IPS DF 19.7 (cell line): Measurements from ENCODE around the gene PHLDB1.
"Not testable (repeated sequence)": the region's sequence is repeated elsewhere in the genome, so short reads cannot be mapped to it uniquely, and the experiment has no call there.

Experiments
- DNase-seq: peaks from one replicate; pipeline ENCODE4 v3.0.0-alpha.2; 2013; ENCODE audit warnings: low read depth, low spot score

Gene PHLDB1

GRCh38 chr11:118684187-118684586 is 76.8 kb downstream of the PHLDB1 start:
- no peak for DNase-seq

DNA sequence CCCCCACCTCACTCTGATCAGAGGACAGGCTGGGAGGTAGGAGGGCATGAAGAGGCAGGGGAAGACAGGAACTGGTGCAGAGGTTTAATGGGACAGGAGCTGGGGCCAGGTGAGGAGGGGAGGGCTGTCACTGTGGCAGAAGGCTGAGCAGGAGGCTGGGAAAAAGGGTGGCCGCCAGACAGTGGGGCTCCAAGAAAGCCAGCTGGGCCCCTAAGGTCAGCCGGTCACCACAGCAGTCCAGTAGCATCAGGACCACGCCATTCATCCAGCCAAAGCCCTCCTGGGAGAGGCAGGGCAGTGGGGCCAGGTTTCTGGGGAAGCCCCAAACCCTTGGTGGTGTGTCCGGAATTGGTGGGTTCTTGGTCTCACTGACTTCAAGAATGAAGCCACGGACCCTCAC is 80.5 kb downstream of the PHLDB1 start:
- no peak for DNase-seq

DNA sequence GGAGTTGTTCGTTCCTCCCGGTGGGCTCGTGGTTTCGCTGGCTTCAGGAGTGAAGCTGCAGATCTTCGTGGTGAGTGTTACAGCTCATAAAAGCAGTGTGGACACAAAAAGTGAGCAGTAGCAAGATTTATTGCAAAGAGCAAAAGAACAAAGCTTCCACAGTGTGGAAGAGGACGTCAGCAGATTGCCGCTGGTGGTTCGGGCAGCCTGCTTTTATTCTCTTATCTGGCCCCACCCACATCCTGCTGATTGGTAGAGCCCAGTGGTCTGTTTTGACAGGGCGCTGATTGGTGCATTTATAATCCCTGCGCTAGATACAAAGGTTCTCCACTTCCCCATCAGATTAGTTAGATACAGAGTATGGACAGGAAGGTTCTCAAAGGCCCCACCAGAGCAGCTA is 80.9 kb downstream of the PHLDB1 start:
- not testable (repeated sequence) for DNase-seq

GRCh38 chr11:118688851-118689502 is 81.6 kb downstream of the PHLDB1 start:
- no peak for DNase-seq

DNA sequence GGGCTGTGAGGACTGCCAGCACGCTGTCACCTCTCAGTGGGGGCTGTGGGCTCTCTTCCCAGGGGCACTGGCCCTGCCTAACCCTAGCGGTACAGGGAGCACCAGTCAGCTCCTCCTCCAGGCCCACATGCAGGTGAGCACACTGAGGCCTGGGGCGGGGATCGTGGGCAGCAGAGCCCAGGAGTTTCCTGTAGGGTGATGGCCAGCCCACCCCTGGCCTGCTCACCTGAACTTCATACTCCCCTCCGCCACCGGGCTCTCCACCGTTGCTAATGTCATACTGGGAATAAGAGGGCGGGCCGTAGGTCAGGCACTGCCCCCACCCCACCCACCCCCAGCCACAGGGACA is 82.1 kb downstream of the PHLDB1 start:
- no peak for DNase-seq

- DNase-seq = peak; percentile 61
These were observed 82.6 kb downstream of the PHLDB1 start for GRCh38 chr11:118689852-118690552.

DNA sequence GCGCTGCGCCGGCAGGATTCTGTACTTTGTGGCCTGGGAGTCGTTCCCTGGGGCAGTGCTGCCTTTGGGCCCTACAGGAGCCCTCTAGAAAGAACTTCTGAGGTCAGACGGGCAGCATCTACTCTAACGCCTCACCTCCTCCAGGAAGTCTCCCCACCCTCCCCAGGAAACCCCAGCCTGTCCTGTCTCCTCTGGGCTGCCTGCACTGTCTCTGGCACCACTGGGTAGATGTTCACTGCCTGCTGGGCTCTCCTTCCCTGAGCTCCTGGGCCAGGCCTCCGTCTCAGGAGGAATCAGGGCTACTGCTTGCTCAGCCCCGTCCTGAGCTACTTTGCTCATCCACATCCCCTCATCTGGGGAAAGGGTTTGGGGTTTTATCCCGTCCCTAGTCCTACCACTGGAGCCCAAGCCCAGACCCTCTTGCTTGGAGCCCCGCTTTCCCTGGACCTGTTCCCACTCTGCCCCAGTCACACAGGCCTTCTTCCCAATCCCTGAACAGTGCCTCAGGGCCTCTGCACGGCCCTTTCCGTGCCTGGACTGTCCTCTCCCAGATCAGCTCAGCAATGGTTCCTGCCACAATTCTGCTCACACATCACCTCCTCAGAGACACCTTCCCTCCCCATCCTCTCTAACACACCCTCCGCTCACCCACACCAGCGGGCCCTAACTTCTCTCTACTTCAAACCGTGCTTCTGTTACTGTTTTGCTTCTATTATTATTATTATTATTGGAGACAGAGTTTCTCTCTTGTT is 83.3 kb downstream of the PHLDB1 start:
- no peak for DNase-seq

GRCh38 chr11:118691926-118692830 is 84.8 kb downstream of the PHLDB1 start:
- DNase-seq = no peak

GRCh38 chr11:118694185-118694584 is 86.8 kb downstream of the PHLDB1 start:
- DNase-seq = no peak

GRCh38 chr11:118694771-118695170 is 87.4 kb downstream of the PHLDB1 start:
- DNase-seq = no peak

- DNase-seq = no peak
These were observed 89.3 kb downstream of the PHLDB1 start for GRCh38 chr11:118696673-118697226.

DNA sequence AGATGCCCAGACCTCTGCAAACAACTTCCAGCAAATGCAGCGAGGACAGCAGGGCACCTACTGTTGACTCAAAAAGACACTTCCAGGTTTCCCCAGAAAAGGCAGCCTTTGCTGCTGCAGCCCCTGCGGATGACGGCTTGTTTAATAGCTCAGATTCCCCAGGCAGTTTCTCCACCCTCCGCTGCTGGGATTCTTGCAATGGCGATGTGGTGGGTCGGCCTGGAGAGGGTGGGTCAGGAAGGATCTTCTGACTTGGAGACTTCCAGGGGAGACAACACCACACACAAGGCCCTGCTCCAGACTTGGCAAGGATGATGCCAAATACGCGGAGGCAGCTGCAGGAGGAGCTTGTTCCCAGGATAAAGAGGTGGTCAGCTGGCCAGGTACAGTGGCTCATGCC is 89.9 kb downstream of the PHLDB1 start:
- no peak for DNase-seq

DNA sequence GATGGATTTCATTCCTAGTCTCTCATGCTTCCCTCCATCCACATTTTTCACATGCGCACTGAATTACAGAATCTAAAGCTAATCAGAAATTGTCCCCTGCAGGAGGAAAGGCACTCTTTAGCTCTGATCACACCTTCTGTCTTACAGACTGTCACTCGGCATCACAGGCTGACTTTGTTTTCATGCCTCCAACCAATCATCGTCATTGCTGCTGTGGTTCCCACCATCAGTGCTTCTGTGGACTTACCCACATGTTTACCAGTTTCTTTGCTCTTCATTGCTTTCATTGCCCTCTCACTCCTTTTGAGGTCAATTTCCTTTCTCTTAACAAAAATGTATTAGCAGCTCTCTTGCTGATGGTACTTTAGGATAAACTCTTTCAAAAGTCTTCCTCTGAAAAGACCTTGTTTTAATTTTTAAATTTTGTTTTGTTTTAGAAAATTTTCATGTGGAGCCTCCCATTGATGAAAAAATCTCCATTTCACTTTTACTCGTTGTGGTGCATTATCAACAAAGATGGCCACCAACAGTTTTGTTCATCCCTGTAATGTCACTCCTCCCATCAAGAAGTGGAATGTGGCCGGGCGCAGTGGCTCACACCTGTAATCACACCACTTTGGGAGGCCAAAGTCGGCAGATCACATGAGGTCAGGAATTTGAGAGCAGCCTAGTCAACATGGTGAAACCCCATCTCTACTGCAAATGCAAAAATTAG is 92.2 kb downstream of the PHLDB1 start:
- DNase-seq = no peak

DNA sequence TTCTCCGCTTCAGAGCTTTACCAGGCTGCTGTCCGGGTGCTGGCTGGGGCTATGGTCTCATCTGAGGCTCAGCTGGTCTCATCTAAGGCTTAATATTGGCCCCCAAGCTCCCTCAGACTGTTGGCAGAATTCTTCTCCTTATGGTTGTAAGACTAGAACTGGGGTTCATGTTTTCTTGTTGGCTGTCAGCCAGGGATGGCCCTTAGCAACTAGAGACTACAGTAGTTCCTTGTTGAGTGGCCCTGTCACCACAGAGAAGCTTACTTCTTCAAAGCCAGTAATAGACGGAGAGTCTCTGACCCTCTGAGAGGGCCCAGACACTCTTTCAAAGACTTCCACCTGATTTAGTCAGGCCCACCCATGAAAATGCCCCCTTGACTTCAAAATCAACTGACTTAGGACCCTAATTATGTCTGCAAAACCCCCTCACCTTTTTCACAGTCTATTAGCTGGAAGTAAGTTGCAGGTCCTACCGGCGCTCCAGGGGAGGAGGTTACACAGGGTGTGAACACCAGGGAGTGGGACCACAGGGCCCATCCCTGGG is 96.2 kb downstream of the PHLDB1 start:
- DNase-seq = no peak

- no peak for DNase-seq
These were observed 97.8 kb downstream of the PHLDB1 start for GRCh38 chr11:118705111-118705741.

- no peak for DNase-seq
These were observed 98.6 kb downstream of the PHLDB1 start for GRCh38 chr11:118705791-118706545.

DNA sequence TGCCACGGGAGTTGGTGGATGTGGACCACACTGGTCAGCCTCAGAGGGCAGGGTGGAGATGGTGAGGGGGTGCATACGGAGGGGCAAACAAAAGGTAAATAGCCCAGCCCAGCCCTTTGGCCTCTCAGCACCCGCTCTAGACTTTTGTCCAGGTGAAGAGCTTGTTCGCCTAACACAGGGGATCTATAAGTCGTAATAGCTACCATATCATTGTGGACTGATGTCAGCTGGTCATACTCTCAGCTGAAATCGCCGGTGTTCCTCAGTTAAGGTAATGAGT is 99.1 kb downstream of the PHLDB1 start:
- no peak for DNase-seq
